GM12878 (cell line): ENCODE results near the gene AKR1C1. TPM values are rescaled to one million over a fixed set of nuclear protein-coding genes. Genes with fewer than 3 reads are reported as not detected.

Source experiments
- ATAC-seq: fragments of 200-7000 bp; cut with Tn5 transposase; 3 replicates; pipeline ENCODE4 v1.9.1; 2020; ENCODE audit warnings: mild to moderate bottlenecking, moderate library complexity
- BruUV-seq: library from RNA; stranded (reverse); fragments of 400-500 nt; replicated peaks from 2 replicates; lab custom pipeline; 2021; lab: Mats Ljungman, UMichigan
- CTCF ChIA-PET: fragments of 300-600 bp; sonication (Branson Sonifier 250); formaldehyde crosslinking; extraction: SDS; loops from one replicate; lab custom pipeline; 2021; ENCODE audit warnings: inconsistent platforms; lab: Yijun Ruan, JAX
- POLR2A ChIA-PET: fragments of 350-600 bp; formaldehyde crosslinking; extraction: SDS; loops from one replicate; lab custom pipeline; 2021; ENCODE audit warnings: inconsistent platforms; lab: Charles Lee
- RAD21 ChIA-PET: fragments of 300-600 bp; sonication (Branson Sonifier 250); formaldehyde crosslinking; loops from one replicate; lab custom pipeline; 2023; ENCODE audit warnings: antibody characterized with exemption; ENCODE audit not compliant: unreplicated experiment; lab: Charles Lee
- SMC1A ChIA-PET: fragments of 300-600 bp; sonication (Branson Sonifier 250); formaldehyde crosslinking; loops from one replicate; lab custom pipeline; 2023; ENCODE audit not compliant: unreplicated experiment, uncharacterized antibody; lab: Charles Lee
- DNase-seq: peaks from one replicate; pipeline ENCODE4 v3.0.0-alpha.2; 2011; ENCODE audit warnings: low read depth, low spot score
- FAIRE-seq: peaks from 3 replicates; lab custom pipeline; 2011; peaks lifted over from hg19 to GRCh38; lab: Jason Lieb, UNC
- H2AFZ ChIP-seq: 2 replicates; pipeline ENCODE4 v1.6.0; 2011; ENCODE audit warnings: low read depth, low read length, control low read depth; ENCODE audit not compliant: control insufficient read depth
- H3K27ac ChIP-seq: 2 replicates; pipeline ENCODE4 v1.5.1; 2011; ENCODE audit warnings: control low read depth; ENCODE audit not compliant: control insufficient read depth, insufficient read depth
- H3K27me3 ChIP-seq, 2 experiments: replicated peaks in 1 of 2; 2 replicates each; pipeline versions ENCODE4 v1.6.0 to v1.6.1; 2011; ENCODE audit warnings: low read length in 1 of 2; ENCODE audit not compliant: control insufficient read depth in 2 of 2, insufficient read depth in 2 of 2
- H3K36me3 ChIP-seq, 2 experiments: 2 replicates each; pipeline ENCODE4 v1.5.1; 2011; ENCODE audit warnings: low read length in 1 of 2; ENCODE audit not compliant: control insufficient read depth in 2 of 2, insufficient read depth in 2 of 2
- H3K4me1 ChIP-seq: 2 replicates; pipeline ENCODE4 v1.6.1; 2011; ENCODE audit warnings: mild to moderate bottlenecking, low read length, moderate library complexity, mixed read lengths; ENCODE audit not compliant: control insufficient read depth, insufficient read depth
- H3K4me2 ChIP-seq: 2 replicates; pipeline ENCODE4 v1.6.0; 2011; ENCODE audit warnings: control low read depth; ENCODE audit not compliant: control insufficient read depth, insufficient read depth
- H3K4me3 ChIP-seq: fragments of 200-600 bp; sonication (generic); 2 replicates; pipeline ENCODE4 v1.5.1; 2016
- H3K79me2 ChIP-seq: 2 replicates; pipeline ENCODE4 v1.6.0; 2011; ENCODE audit warnings: low read length; ENCODE audit not compliant: control insufficient read depth, insufficient read depth
- H3K9ac ChIP-seq: 2 replicates; pipeline ENCODE4 v1.8.0; 2011; ENCODE audit warnings: low read length, control low read depth, mixed read lengths; ENCODE audit not compliant: control insufficient read depth, insufficient read depth
- H3K9me3 ChIP-seq: replicated peaks from 3 replicates; pipeline ENCODE4 v1.5.1; 2011; ENCODE audit warnings: mild to moderate bottlenecking, low read length; ENCODE audit not compliant: control insufficient read depth, insufficient read depth
- H4K20me1 ChIP-seq: 2 replicates; pipeline ENCODE4 v1.6.0; 2011; ENCODE audit not compliant: control insufficient read depth, insufficient read depth
- ATF7 ChIP-seq: fragments of 450-650 bp; IDR thresholded peaks from 2 replicates; pipeline ENCODE4 v1.6.1; 2016; ENCODE audit warnings: low read depth, mild to moderate bottlenecking
- BMI1 ChIP-seq: fragments of 450-650 bp; IDR thresholded peaks from 2 replicates; pipeline ENCODE4 v1.6.1; 2016; ENCODE audit warnings: mild to moderate bottlenecking, moderate library complexity, borderline replicate concordance
- EGR1 ChIP-seq, 2 experiments: IDR thresholded peaks; 1 replicate in 1 of 2; 2 replicates in 1 of 2; pipeline ENCODE4 v1.6.1; 2011 to 2012; ENCODE audit warnings: low read depth in 2 of 2, low read length in 2 of 2, borderline replicate concordance in 1 of 2, mild to moderate bottlenecking in 1 of 2, moderate library complexity in 1 of 2
- EZH2 ChIP-seq: IDR thresholded peaks from 2 replicates; pipeline ENCODE4 v1.6.1; 2012; ENCODE audit warnings: low read depth, mild to moderate bottlenecking, control low read depth, inconsistent platforms, low read length, borderline replicate concordance; ENCODE audit not compliant: control insufficient read depth
- KLF5 ChIP-seq: fragments of 450-650 bp; IDR thresholded peaks from 2 replicates; pipeline ENCODE4 v1.6.1; 2014; ENCODE audit warnings: mild to moderate bottlenecking; ENCODE audit not compliant: partially characterized antibody
- NBN ChIP-seq: fragments of 450-650 bp; IDR thresholded peaks from 2 replicates; pipeline ENCODE4 v1.6.1; 2016
- NR2C2 ChIP-seq: IDR thresholded peaks from 2 replicates; pipeline ENCODE4 v1.6.1; 2011; ENCODE audit warnings: borderline replicate concordance, low read depth; ENCODE audit not compliant: control insufficient read depth, insufficient read length
- PKNOX1 ChIP-seq: fragments of 450-650 bp; IDR thresholded peaks from 2 replicates; pipeline ENCODE4 v1.6.1; 2016; ENCODE audit warnings: mild to moderate bottlenecking
- SKIL ChIP-seq: fragments of 450-650 bp; IDR thresholded peaks from 2 replicates; pipeline ENCODE4 v1.6.1; 2017; ENCODE audit warnings: mild to moderate bottlenecking, low read depth, inconsistent platforms; ENCODE audit not compliant: poor library complexity, severe bottlenecking
- SPI1 ChIP-seq: IDR thresholded peaks from 2 replicates; pipeline ENCODE4 v1.6.1; 2011; ENCODE audit warnings: low read depth, mild to moderate bottlenecking, low read length, moderate library complexity, borderline replicate concordance; ENCODE audit not compliant: insufficient read depth
- SUPT20H ChIP-seq: IDR thresholded peaks from 2 replicates; pipeline ENCODE4 v1.6.1; 2011; ENCODE audit warnings: low read depth, mild to moderate bottlenecking, low read length, moderate library complexity, borderline replicate concordance; ENCODE audit not compliant: control insufficient read depth
- TCF12 ChIP-seq: IDR thresholded peaks from 2 replicates; pipeline ENCODE4 v1.6.1; 2011; ENCODE audit warnings: low read depth, mild to moderate bottlenecking, low read length
- ZBTB11 ChIP-seq: fragments of 450-650 bp; formaldehyde crosslinking; IDR thresholded peaks from 2 replicates; pipeline ENCODE4 v1.5.0; 2022; ENCODE audit warnings: mild to moderate bottlenecking, missing genetic modification characterization
- ZBTB4 ChIP-seq: fragments of 450-650 bp; formaldehyde crosslinking; IDR thresholded peaks from 2 replicates; pipeline ENCODE4 v1.4.0; 2022; ENCODE audit warnings: mild to moderate bottlenecking, moderate library complexity
- ZSCAN29 ChIP-seq: fragments of 450-650 bp; IDR thresholded peaks from 2 replicates; pipeline ENCODE4 v1.6.1; 2017; ENCODE audit warnings: mild to moderate bottlenecking, moderate library complexity
- WGBS: methylation state at CpG from one replicate; pipeline ENCODE4 v1.1.6; 2016; ENCODE audit warnings: low lambda C conversion rate; ENCODE audit not compliant: insufficient replicate concordance, insufficient coverage; ENCODE audit errors: missing lambda C conversion rate; 5-methylcytosine and 5-hydroxymethylcytosine counted together
- in situ Hi-C: fragments of 300-500 bp; cut with MboI; formaldehyde crosslinking; loops from 9 replicates; pipeline ENCODE4 v1.14.3; 2018; ENCODE audit warnings: mixed read lengths
- intact Hi-C: fragments of 100-400 bp; cut with micrococcal nuclease; formaldehyde crosslinking; loops from one replicate; pipeline ENCODE4 v1.14.2; 2022; ENCODE audit not compliant: unreplicated experiment
- polyA plus RNA-seq, 11 experiments: library from polyadenylated mRNA; depleted of rRNA in 4 of 11; unstranded in 6 of 11; stranded (reverse) in 5 of 11; fragments of >200 nt; fragmentation: Nextera tagmentation in 4 of 11; fragmentation: Illumina TruSeq in 1 of 11; extraction: Ambion mirVana in 4 of 11; extraction: Trizol in 1 of 11; gene quantifications; 1 replicate in 1 of 11; 2 replicates in 10 of 11; pipeline versions ENCODE4 v1.2.1 to v1.2.3, GENCODE V29; 2011 to 2016; ENCODE audit warnings: inconsistent platforms in 2 of 11, missing spikeins in 2 of 11, low read depth in 1 of 11
- total RNA-seq, 4 experiments: library from RNA; depleted of rRNA in 3 of 4; stranded (reverse); fragments of >200 nt in 3 of 4; fragmentation: Illumina TruSeq in 1 of 4; extraction: Trizol in 1 of 4; gene quantifications; 2 replicates each; pipeline versions ENCODE4 v1.2.1 to v1.2.3, GENCODE V29; 2013 to 2021

AKR1C1 gene
- total and polyA plus RNA-seq, 10 of the 15 experiments (the other 5 are each of a cell fraction or from before 2014, with no cell fraction given): 0.05 to 1.2 (median 0.35) TPM; not detected in 6

GRCh38 chr10:4931587-4931986, 31.6 kb upstream of the AKR1C1 start:
- no peak overlapping the region for H2AFZ ChIP-seq
- CTCF ChIA-PET: no interaction called here
- no peaks in the 10 kb centered on the region for H4K20me1 ChIP-seq
- H3K4me1 ChIP-seq: no peaks in the 10 kb centered on the region
- no peaks in the 10 kb centered on the region for H3K79me2 ChIP-seq
- 37% methylated on average over 5 of the region's 5 CpGs for WGBS
- POLR2A ChIA-PET: no interaction called here
- RAD21 ChIA-PET: no interaction called here
- H3K4me2 ChIP-seq: no peak overlapping the region
- in situ Hi-C loops (no loop called here), intact Hi-C loops (no loop called here)
- SMC1A ChIA-PET: interaction anchor here (0.6 kb wide), 1 partner anchor 100 kb away, joined by 3 read pairs; no protein-coding TSS in a partner anchor
- BruUV-seq: no TSS peak
- no peak overlapping the region for H3K27ac ChIP-seq
- ATAC-seq (no peak), FAIRE-seq (no peak), DNase-seq (no peak)
- H3K9ac ChIP-seq: no peak overlapping the region
- no peaks in the 10 kb centered on the region for H3K36me3 ChIP-seq
- no peaks in the 10 kb centered on the region for H3K9me3 ChIP-seq
- H3K27me3 ChIP-seq: no peaks in the 10 kb centered on the region
- no peak overlapping the region for H3K4me3 ChIP-seq
- TF ChIP-seq ZSCAN29 (no peak), SKIL (no peak), NBN (no peak), ATF7 (no peak), BMI1 (no peak), PKNOX1 (no peak), ZBTB4 (no peak), SUPT20H (no peak), EGR1 (IDR thresholded peaks at IDR 0.05; ENCODE audit: borderline replicate concordance in 1 of 2, low read depth in 2 of 2, low read length in 2 of 2) (no peak), ZBTB11 (CRISPR knock-in tag) (no peak), TCF12 (no peak), KLF5 (no peak), NR2C2 (no peak), EZH2 (no peak), SPI1 (no peak)
